HT1080 (cell line): ENCODE data around the gene RNF169. TPM values are rescaled to one million over a fixed set of nuclear protein-coding genes. Genes with fewer than 3 reads are reported as not detected.

Experiments
- DNase-seq: peaks from one replicate; pipeline ENCODE4 v3.0.0-alpha.2; 2015; ENCODE audit warnings: low read depth
- total RNA-seq: library from RNA; depleted of rRNA; stranded (reverse); fragments of >200 nt; shearing (Covaris generic); gene quantifications from 2 replicates; pipeline ENCODE4 v1.2.3, GENCODE V29; 2014

Gene RNF169
- total RNA-seq, 1 experiment from 2014 or later = 13.0 TPM

DNA sequence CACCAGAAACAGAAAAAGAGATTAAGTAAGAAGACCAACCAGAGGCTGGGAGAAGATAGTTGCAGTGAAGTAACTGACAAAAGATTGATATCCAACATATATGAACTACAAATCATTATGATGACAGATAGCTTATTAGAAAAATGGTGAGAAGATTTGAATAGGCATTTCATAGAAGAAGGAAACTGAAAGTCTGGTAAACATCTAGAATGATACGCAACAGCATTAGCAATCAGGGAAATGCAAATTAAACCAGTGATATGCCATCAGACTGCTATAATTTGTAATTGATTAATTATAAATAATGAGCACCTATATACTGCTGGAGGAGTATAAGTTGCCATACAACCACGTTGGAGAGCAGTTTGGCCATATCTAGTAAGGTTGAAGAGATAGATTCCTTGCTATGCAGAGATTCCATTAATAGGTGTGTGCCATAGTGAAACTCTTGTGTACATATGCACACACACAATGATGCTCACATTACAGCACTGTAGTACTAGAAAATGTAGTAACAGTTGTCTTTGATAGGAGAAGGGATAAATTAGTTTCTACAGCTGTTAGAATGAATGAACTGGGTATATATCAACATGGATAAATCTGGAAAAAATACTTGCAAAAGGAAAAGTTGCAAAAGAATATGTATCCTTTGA lies 20.5 kb downstream of the RNF169 start:
- DNase-seq = no peak

DNA sequence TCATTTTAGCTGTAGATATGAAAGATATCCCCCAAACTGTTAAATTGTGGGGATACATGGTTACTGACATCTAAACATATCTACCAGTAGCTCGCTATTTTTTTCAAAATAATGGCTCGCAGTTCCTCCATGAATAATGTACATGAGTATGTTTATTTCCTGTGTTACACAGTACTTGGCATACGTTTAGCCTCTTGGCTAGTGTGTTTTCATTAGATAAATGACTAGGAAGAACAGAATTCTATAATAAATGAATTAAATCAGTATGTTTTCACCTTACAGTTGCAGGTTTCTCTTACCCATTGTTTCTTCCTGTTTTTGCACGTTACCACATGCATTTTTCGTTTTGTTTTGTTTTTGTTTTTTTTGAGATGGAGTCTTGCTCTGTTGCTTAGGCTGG lies 21.8 kb downstream of the RNF169 start:
- DNase-seq = no peak

DNA sequence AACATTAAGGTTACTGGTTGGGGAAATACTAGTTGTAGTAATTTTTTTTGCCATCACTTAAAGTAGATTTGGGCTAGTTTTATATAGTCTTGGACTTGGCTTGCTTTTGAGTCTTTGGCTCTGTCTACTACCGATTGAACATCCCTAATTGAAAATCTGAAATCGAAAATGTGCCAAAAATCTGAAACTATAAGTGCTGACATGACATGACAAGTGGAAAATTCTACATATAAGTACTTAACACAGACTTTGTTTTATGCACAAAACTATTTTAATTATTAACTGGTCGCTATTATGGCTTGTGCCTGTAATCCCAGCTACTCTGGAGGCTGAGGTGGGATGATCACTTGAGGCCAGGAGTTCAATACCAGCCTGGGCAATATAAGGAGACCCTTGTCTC lies 22.5 kb downstream of the RNF169 start:
- no peak for DNase-seq

DNA sequence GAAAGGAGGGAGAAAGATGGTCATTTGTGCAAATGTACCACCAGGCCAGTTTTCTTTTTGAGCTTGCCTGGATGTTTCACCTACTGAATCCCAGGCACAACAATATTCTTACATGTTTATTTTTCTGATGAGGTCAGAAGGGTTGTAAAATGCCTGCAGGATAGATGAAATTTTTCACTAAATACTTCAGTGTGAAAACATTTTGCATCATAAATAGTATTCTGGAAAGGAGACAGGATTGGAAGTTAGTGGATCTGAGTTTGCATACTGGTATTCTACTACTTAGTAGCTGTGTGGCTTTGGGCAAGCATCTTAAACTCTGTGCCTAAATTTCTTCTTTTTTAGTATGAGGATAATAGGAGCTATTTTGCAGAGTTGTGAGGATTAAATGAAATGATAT lies 24.8 kb downstream of the RNF169 start:
- DNase-seq = no peak

DNA sequence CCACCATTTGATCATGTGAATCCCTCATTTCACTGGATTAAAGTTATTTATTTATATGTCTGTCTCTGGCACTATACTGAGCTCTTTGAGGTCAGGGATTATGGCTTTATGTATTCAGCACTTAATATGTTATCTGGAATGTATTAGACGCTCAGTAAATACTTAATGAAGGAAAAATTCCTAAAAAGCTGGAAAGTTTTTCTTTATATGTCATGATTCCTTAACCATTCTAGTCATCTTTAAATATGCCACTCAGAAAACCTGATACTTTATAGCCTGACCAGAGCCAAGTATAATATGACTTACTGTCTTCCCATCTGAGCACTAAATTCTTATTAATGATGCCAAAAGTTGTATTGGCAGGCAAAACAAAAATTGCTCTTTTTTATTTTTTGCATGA lies 27.1 kb downstream of the RNF169 start:
- DNase-seq = no peak

DNA sequence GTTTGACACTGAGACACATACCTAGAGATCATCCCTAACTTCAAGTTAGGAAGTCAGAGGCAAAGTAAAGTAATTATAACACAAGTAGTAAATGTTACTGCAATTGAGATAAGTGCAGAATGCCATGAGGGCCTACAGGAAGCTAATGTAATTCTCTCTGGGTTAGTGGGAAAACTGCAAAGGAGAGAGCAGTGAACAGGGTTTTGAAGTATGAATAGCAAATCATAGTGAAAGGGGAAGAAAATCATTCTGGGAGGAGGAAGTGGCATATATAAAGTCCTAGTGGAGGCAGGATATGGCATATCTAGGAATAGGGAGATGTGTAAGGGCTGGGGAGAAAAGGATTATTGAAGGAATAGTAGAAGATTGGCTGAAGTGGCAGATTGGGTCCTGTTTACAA lies 27.9 kb downstream of the RNF169 start:
- DNase-seq = no peak

DNA sequence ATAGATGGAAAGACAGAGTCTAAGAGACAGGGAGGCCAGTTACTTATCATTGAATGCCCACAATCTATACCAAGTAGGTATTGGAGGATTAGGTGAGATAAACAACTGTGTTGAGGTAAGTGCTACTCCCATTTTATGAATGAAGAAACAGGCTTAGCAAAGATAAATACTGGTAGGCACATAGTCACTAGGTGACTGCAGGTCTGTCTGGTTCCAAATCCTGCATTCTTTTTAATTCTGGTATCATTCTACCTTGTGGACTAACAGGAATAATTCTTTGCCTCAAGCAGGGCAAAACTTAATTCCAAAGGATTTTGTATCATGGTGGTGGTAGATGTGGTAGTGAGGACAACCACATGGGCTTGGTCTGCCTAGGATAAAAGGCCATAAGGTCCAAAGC lies 28.4 kb downstream of the RNF169 start:
- no peak for DNase-seq

DNA sequence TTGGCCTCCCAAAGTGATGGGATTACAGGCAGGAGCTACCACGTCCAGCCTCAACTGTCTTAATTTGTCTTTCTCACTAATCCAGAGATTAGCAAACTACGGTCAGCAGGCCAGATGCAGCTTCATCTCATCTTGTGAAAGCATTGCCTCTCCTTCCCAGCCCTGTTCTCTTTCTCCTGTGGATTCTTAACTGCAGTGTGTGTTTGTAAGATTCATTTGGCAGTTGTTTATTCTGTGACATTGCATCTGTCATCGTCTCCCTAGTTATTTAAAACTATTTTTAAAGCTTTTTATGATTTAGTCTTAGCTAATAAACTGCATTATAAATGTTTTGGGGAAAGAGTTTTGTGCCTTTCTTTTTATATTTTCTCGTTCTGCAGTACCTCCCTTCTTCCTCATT lies 29.2 kb downstream of the RNF169 start:
- no peak for DNase-seq

DNA sequence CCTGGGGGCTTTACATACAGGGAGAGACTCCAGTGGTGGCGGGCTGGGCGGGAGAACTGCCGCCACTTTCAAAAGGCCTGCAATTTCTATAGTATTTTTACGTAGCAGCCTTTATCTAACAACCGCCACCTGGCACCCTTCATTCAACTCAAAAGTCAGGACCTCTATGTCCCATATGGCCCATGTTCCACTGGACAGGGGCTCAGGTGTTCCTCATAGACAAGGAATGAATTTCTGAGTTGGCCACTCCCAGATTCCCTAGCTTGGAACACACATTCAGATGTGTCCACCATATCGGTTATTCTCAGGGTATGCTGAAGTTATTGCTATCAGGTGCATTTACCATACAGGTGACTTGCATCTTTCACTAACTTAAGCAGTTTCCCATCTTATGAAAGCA lies 29.9 kb downstream of the RNF169 start:
- DNase-seq = no peak

DNA sequence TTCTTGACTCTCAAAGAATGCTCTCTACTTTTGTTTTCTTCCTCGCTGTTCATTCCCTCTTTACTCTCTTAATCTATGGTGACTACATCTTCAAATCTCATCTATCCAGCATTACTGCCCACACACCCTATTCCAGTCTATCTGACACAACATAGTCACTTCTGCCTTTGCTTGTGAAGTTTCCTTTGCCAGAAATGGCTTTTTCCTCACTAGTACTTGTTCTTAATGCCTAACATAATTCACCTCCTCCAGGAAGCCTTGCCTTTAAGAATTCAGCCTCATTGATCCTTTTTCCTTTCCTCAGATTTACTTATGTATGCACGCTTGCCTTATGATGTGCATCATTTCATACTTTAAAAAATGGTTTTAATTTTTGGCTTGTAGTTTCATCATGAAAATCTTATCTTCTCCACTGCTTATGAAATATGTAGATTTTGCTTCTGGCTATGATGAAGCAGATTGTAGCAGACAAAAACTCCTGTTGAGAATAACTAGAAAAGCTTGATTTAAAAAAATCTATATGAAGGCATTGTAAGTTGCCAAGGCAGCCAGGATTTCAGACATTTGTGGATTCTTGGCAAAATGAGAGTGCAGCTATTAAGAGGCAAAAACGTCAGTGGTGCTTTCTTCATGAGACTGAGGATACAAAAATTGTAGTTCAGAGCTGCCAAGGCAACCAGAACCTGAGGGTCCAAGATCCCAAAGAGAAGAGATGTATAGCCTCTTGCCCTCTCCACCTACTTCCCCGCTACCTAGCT lies 31.8 kb downstream of the RNF169 start:
- DNase-seq = no peak

DNA sequence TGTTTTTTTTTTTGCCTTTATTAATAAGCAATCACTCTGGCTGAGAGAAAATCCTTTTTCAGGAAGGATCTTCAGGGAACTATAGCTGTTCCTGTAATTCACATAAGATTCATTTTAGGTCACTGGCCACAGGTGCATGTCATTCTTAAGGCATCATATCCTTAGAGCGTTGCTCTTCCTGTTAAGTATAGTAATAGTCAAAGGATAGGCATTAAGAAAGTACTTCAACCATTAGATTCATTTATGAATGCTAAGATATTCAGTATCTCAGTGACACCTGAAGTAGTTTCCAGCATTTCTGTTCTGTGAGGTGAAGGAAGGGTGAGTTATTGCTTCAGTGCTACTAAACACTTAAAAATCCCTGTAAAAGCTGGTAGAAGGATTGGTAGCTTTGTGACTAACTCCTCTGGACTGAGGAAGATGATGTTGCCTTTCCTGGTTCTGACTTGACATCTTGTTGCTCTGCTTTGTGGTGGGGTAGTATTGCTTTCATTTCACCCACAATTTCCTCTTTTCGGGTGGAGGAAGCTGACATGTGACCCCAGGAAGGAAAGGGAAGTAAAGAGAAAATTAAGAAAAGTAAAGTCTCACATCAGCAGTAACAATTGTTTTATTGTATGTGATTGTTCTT lies 34.7 kb downstream of the RNF169 start:
- DNase-seq = peak; percentile 89

DNA sequence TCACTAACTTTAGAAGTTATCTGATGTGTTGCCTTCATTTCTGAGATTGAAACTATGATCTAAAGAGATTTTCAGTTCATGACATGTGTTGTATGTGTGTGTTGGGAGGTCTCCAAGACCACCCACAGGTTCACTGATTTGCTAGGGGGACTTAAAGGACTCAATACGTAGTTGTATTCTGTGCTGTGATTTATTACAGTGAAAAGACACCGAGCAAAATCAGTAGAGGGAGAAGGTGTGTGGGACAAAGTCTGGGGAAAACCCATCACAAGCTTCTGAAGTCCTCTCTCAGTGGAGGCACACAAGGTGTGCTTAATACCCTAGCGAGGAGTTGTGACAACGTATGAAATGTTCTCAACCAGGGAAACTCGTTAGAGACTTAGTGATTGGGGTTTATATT lies 35.6 kb downstream of the RNF169 start:
- no peak for DNase-seq

DNA sequence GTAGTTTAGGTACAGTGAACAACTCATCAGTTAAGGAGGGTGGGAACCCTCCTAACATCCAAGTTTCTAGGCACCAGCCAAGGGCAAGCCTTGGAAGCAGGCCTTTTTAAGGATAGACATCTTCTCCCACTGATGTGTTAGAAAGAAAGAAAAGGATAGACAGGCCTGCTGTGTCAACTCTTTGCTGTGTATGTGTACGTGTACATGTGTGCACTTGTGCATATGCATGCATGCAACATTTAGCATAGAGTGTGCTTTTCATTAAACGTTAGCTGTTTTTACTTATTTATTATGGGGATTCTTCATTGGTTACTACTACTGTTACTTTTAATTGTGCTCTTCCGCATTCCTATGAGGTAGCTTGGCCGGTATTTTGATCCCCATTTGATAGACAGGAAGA lies 36.1 kb downstream of the RNF169 start:
- DNase-seq = no peak

DNA sequence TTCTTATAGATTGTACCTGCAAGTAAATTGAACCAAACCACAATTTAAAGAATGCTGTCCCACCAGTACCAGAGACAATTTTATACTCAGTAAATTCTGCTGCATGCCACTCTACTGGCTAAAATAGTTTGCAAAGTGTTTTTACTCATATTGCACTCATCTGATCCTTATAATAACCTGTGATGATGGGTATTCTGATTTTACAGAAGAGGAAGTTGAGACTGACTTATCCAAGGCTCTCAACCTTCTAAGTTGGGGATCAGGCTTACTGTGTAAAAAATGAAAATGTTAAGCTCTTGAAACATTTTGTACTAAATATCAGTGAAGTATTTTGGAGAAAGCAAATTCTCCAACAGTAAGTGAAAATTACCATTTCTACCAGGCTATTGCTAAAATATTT lies 37.9 kb downstream of the RNF169 start:
- no peak for DNase-seq

DNA sequence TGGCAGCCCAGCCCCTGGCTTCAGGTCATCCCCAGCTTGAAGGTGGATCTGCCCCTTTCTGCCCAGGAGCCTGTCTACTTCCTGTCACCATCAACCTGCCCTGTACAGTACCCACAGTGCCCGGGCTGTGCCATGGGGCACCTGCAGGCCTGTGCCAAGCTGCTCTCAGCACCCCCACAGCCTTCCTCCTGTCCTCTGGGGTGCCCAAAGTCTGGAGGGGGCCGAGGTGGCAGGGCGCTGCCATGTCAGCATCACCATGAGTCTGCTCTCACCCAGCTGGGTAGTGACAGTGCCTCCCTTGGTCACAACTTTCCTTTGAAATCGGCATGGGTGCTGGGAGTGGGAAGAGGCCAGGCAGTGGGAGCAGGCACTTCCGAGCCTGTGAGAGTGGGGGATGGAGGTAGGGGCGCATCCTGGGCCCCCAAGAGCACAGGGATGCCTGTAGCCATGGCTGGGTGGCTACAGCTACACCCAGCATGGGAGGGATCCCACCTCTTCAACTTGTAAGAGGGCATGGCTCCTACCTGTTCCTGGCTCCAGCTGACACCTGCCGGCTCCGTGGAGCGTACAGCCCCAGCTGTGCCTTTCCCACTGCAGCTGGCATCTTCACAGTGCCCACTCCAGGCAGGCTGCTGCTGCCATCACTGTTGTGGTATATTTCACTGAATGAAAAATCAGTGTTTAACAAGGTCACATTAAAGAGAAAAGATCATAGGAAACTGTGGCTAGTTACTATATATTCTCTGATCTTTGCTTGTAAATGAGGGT lies 42.9 kb downstream of the RNF169 start:
- DNase-seq = no peak

DNA sequence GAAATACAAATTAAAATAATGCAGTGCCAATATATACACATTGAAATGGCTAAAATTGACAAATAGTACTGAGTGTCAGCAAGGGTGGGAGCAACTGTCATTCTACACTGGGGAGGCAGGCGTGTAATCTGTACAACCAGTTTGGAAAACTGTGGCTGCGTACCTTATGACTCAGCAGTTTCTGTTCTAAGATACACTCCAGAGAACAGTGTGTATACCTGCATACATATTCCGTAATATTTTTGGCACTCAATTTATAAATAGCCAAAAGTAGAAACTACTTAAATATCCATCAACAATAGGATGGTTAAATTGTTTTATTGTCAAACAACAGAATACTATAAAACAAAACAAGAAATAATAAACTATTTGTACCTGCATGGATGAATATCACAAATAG lies 57.6 kb downstream of the RNF169 start:
- no peak for DNase-seq

DNA sequence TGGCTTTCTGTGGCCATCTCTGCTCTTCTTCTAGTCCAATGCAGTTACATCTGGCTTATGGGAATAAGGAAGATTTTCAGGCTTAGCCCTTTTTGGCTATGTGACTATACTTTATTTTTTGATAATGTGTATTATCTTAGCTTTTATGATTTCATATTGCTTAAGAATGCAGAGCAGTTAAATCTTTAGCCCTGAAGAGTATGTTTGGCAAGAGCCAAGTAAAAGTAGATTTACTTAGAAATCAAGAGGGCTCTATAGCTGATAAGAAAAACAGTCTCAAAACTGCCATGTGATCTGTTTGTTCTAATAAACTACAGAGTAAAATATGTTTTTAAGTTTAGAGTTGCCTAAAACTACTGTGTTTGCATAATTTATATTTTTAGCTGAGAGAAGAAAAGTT lies 61.2 kb downstream of the RNF169 start:
- no peak for DNase-seq

DNA sequence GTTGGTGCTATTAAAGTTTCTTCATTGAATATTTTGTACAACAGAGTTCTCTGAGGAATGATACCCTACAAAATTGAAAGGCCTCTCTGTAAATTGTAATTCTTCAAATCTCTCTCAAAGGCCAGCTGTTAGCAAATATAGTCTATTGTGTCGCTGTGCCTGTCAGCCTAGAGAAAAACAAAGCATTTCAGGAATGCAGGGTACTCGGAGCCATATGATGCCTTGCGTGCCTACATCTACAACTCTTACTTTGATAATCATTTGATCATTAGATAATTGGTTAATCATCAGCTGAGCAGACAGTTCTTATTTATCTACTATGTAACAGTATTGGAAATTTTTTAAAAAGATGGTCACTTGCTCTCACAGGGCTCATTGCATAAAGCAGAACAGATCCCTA lies 67.3 kb downstream of the RNF169 start:
- no peak for DNase-seq

DNA sequence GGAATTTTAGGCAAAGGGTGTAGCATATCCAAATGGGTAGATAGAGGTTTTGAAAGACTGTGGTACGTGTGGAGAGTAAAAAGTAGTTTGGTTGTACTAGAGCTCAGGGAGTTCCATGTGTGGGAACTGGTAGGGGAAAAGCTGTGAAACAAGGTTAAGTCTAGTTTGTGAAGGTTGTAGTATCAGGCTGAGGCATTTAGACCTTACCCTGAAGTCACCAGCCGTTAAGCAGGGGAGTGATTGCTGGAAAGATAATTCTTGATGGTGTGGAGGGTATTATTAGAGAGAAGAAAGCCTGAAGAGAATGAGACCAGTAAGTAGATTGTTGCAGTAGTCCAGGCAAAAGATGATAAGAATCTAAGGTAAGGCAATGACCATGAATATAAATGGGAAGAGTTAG lies 68.0 kb downstream of the RNF169 start:
- DNase-seq = no peak

DNA sequence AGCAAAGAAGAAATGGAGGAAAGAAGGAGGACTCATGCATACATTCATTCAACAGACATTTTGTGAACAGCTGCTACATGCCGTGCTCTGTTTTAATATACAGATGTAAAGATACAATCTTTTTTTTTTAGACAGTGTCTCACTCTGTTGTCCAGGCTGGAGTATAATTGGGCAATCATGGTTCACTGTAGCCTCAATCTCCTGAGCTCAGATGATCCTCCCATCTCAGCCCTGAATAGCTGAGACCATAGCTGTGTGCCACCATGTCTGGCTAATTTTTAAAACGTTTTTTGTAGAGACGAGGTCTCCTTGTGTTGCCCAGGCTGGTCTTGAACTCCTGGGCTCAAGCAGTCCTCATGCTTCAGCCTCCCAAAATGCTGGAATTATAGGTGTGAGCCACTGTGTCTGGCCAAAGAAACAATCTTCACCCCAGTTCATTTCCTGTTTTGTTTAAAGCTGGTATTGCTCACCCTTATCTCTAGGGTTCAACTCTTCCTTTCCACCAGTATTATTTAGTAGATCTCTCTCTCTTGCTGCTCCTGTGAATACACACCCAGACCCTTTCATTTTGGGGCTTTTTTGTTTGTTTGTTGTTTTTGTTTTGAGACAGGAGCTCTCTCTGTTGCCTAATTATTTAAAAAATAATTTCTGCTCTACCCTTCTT lies 69.8 kb downstream of the RNF169 start:
- DNase-seq = peak; percentile 5

DNA sequence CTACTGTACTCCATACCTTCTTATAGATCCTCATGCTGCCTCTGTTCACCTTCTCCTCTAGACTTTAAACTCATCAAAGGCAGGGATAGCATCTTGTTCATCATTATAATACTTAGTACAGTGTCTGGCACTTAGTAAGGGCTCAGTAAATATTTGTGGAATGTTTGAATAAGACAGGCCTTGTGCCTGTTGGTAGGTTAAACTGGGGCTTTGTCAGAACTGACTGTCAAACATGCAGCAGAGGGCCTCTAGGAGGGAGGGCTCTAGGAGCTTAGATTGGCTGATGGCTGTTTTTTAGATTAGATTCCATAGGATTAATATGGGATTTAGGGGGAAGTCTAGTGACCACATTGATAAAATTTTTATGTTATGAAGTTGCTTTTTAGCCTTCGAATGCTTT lies 70.8 kb downstream of the RNF169 start:
- DNase-seq = no peak

DNA sequence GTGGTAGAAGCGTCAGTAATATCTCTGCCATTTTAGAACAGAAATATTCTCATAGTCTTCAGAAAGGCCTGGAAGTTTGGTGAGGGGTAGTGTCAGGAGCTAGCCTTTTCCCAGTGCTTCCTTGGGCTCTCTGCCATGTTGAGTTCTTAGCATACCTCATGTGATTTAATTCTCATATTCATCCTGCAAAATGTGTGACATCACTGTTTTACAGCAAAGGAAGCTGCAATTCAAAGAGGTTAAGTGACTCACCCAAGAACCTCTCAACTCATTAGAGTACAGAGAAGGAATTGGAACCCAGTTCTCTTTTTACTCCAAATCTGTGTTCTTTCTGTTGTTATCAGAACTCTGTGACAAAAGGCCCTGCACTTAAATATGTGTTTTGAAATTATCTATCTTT lies 72.1 kb downstream of the RNF169 start:
- DNase-seq = peak; percentile 84
